NCI-H2196 (cell line): ENCODE data around the gene CD99L2.
A peak's percentile ranks its signal among the peaks of the same experiment; 100 is the strongest.

Experiments used
- DNase-seq: peaks from one replicate; lab custom pipeline; 2025; ENCODE audit not compliant: unreplicated experiment; lab: John Stamatoyannopoulos, UW

CD99L2 gene

DNA sequence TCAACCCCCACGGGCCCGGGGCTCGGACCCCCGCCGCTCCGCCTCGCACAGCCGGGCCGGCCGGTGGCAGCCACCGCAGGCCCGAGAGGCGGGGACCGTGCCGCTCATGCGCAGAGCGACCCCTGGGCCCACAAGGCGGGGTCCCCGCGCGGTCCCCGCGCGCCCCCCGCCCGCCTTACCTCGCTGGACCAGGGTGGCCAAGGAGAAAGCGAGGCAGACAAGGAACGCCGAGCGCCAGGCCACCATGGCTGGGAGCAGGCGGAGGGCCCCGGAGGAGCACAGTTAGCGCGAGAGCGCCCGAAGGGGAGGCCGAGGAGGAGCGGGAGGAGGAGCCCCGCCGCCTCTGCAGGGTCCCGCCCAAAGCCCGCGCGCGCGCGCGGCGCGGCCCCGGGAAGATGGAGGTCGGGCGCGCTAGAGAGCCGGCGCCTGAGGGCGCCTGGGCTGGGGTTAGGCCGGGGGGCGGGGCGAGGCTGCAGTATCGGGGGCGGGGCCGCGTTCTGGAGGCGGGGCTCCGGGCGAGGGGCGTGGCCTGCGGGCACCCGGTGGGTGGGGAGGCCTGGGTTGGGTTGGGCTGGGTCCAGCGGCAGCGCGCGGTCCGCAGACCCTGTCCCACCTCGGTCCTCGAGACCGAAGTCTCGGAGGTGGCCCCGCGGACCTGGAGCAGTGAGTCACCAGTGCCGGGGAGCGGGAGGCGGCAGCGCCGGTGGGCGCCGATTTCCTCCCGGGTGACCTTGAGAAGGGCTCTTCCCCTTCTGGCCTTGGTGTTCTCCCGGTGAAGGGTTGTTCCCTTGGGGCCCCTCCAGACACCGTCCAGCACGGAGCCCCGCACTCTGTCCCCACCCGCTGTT is at the start of gene CD99L2:
Gene CD99L2 (minus strand): TSS at position 326 of the 848 bp plus-strand sequence. CDS start 80 bp downstream, at position 246.
- peak; percentile 87 for DNase-seq

GRCh38 chrX:150944233-150944632 is 45.8 kb upstream of the CD99L2 start:
- DNase-seq: no peak

- peak; percentile 17 for DNase-seq
Measured at GRCh38 chrX:150942942-150943594, 44.6 kb upstream of the CD99L2 start.

DNA sequence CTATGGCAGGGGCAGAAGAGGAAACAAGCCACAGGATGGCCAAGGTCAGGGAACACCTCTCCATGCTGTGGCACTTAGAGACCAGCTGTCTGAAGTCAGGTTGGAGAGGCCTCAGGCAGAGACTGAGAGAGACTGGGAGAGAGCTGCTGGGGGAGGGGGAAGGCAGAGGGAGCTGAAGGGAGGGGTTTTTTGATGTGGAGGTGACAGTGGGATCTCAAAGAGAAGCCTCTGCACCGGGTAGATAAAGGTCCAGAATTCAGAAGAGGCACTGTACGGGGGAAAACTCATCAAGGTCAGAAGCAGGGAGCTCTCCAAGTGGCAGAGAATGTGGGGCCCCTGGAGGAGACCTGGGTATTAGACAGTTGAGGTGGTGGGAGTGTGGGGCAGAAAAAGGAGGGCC is 43.1 kb upstream of the CD99L2 start:
- no peak for DNase-seq

DNA sequence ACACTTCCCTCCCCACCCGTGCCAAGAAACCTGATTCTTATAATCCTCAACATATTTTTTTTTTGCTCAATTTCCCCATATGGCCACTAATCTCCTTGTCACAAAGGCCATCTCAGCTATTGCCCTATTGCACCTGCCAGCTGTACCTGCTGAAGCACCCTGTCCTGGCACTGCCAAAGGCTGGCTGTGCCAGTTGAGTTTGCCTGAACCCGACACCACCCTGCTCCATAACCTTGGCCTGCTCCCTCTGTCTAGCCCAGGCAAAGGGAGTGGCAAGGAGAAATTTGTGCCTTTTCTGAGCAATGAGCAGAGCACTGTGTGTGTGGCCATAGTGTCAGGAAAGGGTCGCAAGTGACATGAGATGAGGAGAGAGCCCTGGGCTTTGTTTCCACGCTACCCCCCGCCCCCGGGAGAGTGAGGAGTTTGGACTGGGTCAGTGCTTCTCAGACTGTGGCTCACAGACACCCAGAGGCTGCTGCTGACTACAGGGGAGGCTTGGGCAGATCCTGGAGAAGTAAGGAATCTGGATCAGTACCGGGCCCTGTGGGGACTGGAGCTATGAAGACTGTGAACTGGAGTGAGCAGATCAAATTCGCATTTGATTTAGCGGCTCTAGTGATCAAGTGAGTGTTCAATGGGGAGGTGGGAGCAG is 42.5 kb upstream of the CD99L2 start:
- peak; percentile 49 for DNase-seq

- no peak for DNase-seq
Measured at GRCh38 chrX:150936556-150936955, 38.1 kb upstream of the CD99L2 start.

DNA sequence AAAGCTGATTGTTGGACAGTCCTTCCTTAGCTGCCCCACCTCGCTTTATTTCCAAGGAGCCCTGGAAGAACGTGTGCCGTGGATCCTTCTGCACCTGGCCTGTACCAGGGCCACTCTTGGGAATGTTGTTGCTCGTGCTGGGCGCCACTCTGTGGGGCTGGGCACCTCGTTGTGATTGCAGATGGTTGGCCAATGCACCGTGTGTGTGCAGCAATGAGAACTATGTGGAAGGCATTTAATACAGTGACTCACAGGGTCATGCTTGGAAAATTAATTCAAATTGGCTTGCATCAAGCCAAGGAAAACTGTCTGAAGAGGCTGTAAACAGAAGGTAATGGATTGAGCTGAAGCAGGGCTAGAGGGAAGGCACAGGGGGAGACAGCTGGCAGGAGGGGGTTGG is 37.0 kb upstream of the CD99L2 start:
- DNase-seq: no peak

DNA sequence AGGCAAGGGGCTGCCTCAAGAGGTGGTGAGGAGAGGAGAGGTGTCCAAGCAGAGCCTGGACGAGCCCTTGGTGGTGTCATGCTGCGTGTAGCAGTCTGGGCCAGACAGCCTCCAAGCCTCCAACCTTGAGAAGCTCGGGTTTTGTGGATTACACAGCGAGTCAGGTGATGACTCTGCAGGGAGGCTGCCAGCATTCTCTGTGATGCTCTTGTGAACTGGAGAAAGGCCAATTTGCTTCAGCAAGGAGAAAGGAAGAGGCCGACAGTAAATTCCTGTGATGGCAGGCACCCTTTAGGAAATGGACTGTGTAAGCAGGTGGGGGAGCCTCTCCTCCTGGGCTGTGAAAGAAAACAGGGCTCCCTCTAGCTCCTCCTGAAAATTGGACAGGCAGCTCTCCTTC is 36.0 kb upstream of the CD99L2 start:
- peak; percentile 57 for DNase-seq

GRCh38 chrX:150933945-150934350 is 35.5 kb upstream of the CD99L2 start:
- DNase-seq: no peak

GRCh38 chrX:150929058-150929457 is 30.6 kb upstream of the CD99L2 start:
- no peak for DNase-seq

DNA sequence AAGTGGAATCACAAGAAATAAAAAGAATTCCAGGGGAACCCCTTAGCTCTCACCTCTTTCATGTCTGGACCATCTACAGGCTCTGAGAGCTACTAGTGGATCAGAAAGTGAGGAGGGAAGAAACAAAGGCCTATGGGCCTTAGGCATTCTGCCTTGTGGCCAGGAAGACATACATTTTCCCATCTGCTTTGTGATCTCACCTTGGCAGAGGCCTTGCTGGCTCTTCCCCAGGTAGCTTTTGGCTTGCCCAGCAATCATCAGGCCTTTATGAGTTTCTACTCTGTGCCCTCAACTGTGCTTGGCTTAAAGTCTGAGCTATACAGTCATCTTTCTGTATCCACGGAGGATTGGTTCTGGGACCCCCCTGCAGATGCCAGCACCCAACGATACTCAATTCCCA is 28.3 kb upstream of the CD99L2 start:
- no peak for DNase-seq

- DNase-seq: no peak
Measured at GRCh38 chrX:150926304-150926703, 27.8 kb upstream of the CD99L2 start.

GRCh38 chrX:150919401-150919800 is 20.9 kb upstream of the CD99L2 start:
- no peak for DNase-seq

GRCh38 chrX:150913511-150913910 is 15.0 kb upstream of the CD99L2 start:
- no peak for DNase-seq

- peak; percentile 63 for DNase-seq
Measured at GRCh38 chrX:150907474-150907873, 9.0 kb upstream of the CD99L2 start.

DNA sequence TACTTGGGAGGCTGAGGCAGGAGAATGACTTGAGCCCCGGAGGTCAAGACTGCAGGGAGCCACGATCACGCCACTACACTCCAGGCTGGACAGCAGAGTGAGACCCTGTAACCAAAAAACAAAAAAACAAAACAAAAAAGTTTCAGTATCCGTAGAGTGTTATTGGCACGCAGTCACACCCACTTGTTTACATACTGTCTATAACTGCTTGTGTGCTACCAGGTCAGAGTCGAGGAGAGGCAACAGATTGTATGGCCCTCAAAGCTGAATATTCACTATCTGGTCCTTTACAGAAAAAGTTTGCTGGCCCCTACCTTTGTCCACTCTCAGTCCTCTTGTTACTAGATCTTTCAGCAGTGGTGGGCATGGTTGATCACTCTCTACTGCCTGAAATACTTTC is 8.2 kb upstream of the CD99L2 start:
- no peak for DNase-seq

GRCh38 chrX:150905293-150905692 is 6.8 kb upstream of the CD99L2 start:
- no peak for DNase-seq

DNA sequence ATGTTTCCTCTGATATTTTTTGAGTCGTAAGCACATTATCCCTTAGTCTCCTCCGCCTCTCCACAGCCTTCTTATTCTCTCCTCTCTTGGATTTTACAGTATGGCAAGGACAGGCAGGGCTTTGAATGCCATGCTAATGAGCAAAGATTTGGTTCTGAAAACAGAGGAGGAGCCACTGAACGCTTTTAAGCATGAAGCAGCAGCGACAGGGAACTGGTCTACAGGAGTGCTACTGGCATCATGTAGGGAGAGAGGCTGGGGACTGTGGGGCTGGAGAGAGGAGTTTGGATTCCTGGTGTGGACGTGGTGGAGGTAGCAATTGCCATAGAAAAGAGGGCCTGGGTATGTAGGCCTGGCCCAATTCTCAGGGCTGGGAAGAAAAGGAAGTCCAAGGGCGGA is 4.6 kb upstream of the CD99L2 start:
- DNase-seq: no peak

- DNase-seq: no peak
Measured at GRCh38 chrX:150902434-150903109, 4.1 kb upstream of the CD99L2 start.

DNA sequence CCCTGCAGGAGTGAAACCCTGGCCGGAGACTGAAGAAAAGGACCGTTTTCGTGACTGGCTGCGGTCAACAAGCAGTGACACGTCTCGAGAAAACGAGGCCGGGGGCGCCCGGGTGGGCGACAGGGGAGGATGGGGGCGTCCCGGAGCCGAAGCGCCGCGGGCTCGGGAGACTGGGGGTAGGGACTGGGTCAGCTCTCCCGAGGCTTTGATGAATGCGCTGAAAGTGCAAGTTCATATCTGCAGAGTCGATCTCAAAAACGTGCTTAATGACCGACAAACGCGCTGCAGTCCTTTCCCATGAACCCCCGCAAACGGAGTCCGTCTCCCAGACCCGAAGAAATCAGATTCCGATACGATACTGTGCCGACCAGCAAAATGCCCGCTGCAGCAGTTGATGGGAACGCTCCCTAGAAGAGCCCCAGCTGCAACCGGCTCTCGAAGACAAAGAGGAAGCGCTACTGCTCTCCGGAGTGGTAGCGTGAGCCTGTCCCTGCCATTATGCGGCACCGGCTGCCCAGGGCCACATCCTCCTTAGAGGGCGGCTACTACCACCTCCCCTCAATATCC is 806 bp upstream of the CD99L2 start:
- DNase-seq: no peak
